B cell (primary cell): ENCODE data around the gene DNASE1L2. TPM values are rescaled to one million over a fixed set of nuclear protein-coding genes. Genes with fewer than 3 reads are reported as not detected.

Experiments used
- ATAC-seq: fragments of 200-7000 bp; cut with Tn5 transposase; one replicate; pipeline ENCODE4 v1.10.0; 2021; ENCODE audit warnings: low read depth, mild to moderate bottlenecking, moderate number of reproducible peaks, moderate library complexity
- CTCF ChIA-PET: fragments of 350-600 bp; sonication (Branson Sonifier 250); formaldehyde crosslinking; loops from one replicate; lab custom pipeline; 2021; ENCODE audit warnings: antibody characterized with exemption, inconsistent platforms; lab: Charles Lee
- POLR2A ChIA-PET: fragments of 350-600 bp; sonication (Branson Sonifier 250); formaldehyde crosslinking; loops from one replicate; lab custom pipeline; 2021; ENCODE audit warnings: antibody characterized with exemption; lab: Charles Lee
- DNase-seq: peaks from one replicate; pipeline ENCODE4 v3.0.0; 2013
- H2AFZ ChIP-seq: 2 replicates; pipeline ENCODE4 v1.6.1; 2012; ENCODE audit warnings: mild to moderate bottlenecking, low read depth, low read length; ENCODE audit not compliant: insufficient read depth, poor library complexity, severe bottlenecking
- H3K27ac ChIP-seq, 2 donors: 1 replicate in 1 of 2; 2 replicates in 1 of 2; pipeline ENCODE4 v1.5.1; 2012 to 2013; ENCODE audit warnings: low read length in 2 of 2, mild to moderate bottlenecking in 2 of 2, moderate library complexity in 1 of 2
- H3K27me3 ChIP-seq, 4 experiments: fragments of 200-600 bp in 1 of 4; sonication (generic) in 1 of 4; replicated peaks in 1 of 4; 1 replicate in 2 of 4; 2 replicates in 2 of 4; pipeline versions ENCODE4 v1.6.1 to v1.7.0; 2013 to 2016; ENCODE audit warnings: low read length in 3 of 4, mild to moderate bottlenecking in 2 of 4, mixed read lengths in 1 of 4, moderate library complexity in 1 of 4; ENCODE audit not compliant: insufficient read depth in 4 of 4, control insufficient read depth in 3 of 4; ENCODE audit errors: control extremely low read depth in 1 of 4
- H3K36me3 ChIP-seq, 2 experiments: replicated peaks in 1 of 2; 1 replicate in 1 of 2; 2 replicates in 1 of 2; pipeline versions ENCODE4 v1.6.1 to v1.7.1; 2013; ENCODE audit warnings: low read length in 1 of 2; ENCODE audit not compliant: insufficient read depth in 2 of 2, control insufficient read depth in 1 of 2; ENCODE audit errors: control extremely low read depth in 1 of 2, extremely low read depth in 1 of 2
- H3K4me1 ChIP-seq, 2 donors: fragments of 200-600 bp in 1 of 2; sonication (generic) in 1 of 2; 1 replicate in 1 of 2; 2 replicates in 1 of 2; pipeline versions ENCODE4 v1.5.1 to v1.6.1; 2013 to 2017; ENCODE audit warnings: low read length in 2 of 2; ENCODE audit not compliant: control insufficient read depth in 2 of 2, insufficient read depth in 2 of 2
- H3K4me2 ChIP-seq: replicated peaks from 2 replicates; pipeline ENCODE3; 2012; ENCODE audit warnings: mild to moderate bottlenecking, low read depth, low read length; ENCODE audit not compliant: poor library complexity, severe bottlenecking
- H3K4me3 ChIP-seq, 5 experiments: fragments of 200-600 bp in 1 of 5; sonication (generic) in 1 of 5; 1 replicate in 3 of 5; 2 replicates in 2 of 5; pipeline versions ENCODE4 v1.5.1 to v1.7.0; 2011 to 2016; ENCODE audit warnings: low read length in 4 of 5, mild to moderate bottlenecking in 4 of 5, low read depth in 2 of 5, control low read depth in 1 of 5, moderate library complexity in 1 of 5; ENCODE audit not compliant: insufficient read depth in 1 of 5; ENCODE audit errors: control extremely low read depth in 1 of 5, extremely low read depth in 1 of 5
- H3K79me2 ChIP-seq: fragments of 200-600 bp; sonication (generic); one replicate; pipeline ENCODE4 v1.6.0; 2016; ENCODE audit warnings: low read length; ENCODE audit not compliant: control insufficient read depth, insufficient read depth
- H3K9ac ChIP-seq: fragments of 200-600 bp; sonication (generic); 2 replicates; pipeline ENCODE4 v1.6.1; 2017; ENCODE audit warnings: mild to moderate bottlenecking, low read length, moderate library complexity
- H3K9me3 ChIP-seq, 3 donors: one replicate each; pipeline versions ENCODE4 v1.6.1 to v1.7.1; 2013; ENCODE audit warnings: low read length in 2 of 3; ENCODE audit not compliant: control insufficient read depth in 2 of 3, insufficient read depth in 1 of 3; ENCODE audit errors: control extremely low read depth in 1 of 3
- H4K20me1 ChIP-seq: 2 replicates; pipeline ENCODE4 v1.6.0; 2012; ENCODE audit warnings: mild to moderate bottlenecking, low read length; ENCODE audit not compliant: insufficient read depth, control insufficient read depth, poor library complexity, severe bottlenecking
- H3K27ac Mint-ChIP-seq: one replicate; pipeline ENCODE4 v1.8.0; 2021; ENCODE audit warnings: mixed read lengths
- H3K27me3 Mint-ChIP-seq: one replicate; pipeline ENCODE4 v1.8.0; 2021; ENCODE audit warnings: mixed read lengths
- H3K4me1 Mint-ChIP-seq: one replicate; pipeline ENCODE4 v1.8.0; 2021; ENCODE audit warnings: mixed read lengths
- H3K4me3 Mint-ChIP-seq: one replicate; pipeline ENCODE4 v1.8.0; 2021; ENCODE audit warnings: mixed read lengths
- H3K9me3 Mint-ChIP-seq: one replicate; pipeline ENCODE4 v1.8.0; 2022; ENCODE audit warnings: mixed read lengths; ENCODE audit not compliant: insufficient read depth
- CTCF ChIP-seq: fragments of 200-600 bp; IDR thresholded peaks from one replicate; pipeline ENCODE4 v1.8.0; 2022; ENCODE audit warnings: antibody characterized with exemption, mild to moderate bottlenecking
- EZH2 ChIP-seq: IDR thresholded peaks from 2 replicates; pipeline ENCODE4 v1.6.1; 2012; ENCODE audit warnings: borderline replicate concordance, low read depth, mild to moderate bottlenecking, moderate library complexity, low read length; ENCODE audit not compliant: insufficient read depth, poor library complexity, severe bottlenecking
- WGBS: methylation state at CpG from one replicate; pipeline ENCODE4 v1.1.5; 2013; ENCODE audit warnings: missing lambda C conversion rate; ENCODE audit not compliant: insufficient coverage; 5-methylcytosine and 5-hydroxymethylcytosine counted together
- intact Hi-C: fragments of 100-400 bp; cut with micrococcal nuclease; formaldehyde crosslinking; loops from one replicate; pipeline ENCODE4 v1.10.0; 2022
- polyA plus RNA-seq: library from polyadenylated mRNA; depleted of rRNA; stranded (reverse); fragments of >200 nt; gene quantifications from 2 replicates; pipeline ENCODE4 v1.2.3, GENCODE V29; 2012
- total RNA-seq, 2 donors: library from RNA; stranded (reverse); fragments of 120-200 nt in 1 of 2; gene quantifications; 1 replicate in 1 of 2; 2 replicates in 1 of 2; pipeline versions ENCODE4 v1.2.3 to v1.2.4, GENCODE V29; 2013 to 2022

The DNASE1L2 gene
- total and polyA plus RNA-seq, 2 donors (not counting 1 experiment from before 2014, with no cell fraction given): 1.1 to 1.6 TPM

- Histone ChIP-seq H3K27me3 (no peaks in the 10 kb centered on the region), H3K79me2 (no peaks in the 10 kb centered on the region), H3K4me2 (no peak overlapping the region), H4K20me1 (no peaks in the 10 kb centered on the region), H3K9ac (no peak overlapping the region), H3K4me1 (no peaks in the 10 kb centered on the region), H3K9me3 (no peaks in the 10 kb centered on the region), H2AFZ (no peak overlapping the region), H3K4me3 (no peak overlapping the region), H3K27ac (no peak overlapping the region), H3K36me3 (no peaks in the 10 kb centered on the region)
- TF ChIP-seq EZH2: no peak
- no peak for TF ChIP-seq CTCF
- H3K27me3 Mint-ChIP-seq: no peaks in the 10 kb centered on the region
- ChIA-PET POLR2A (no interaction called here), CTCF (no interaction called here)
- DNase-seq (no peak), ATAC-seq (no peak)
- no peak overlapping the region for H3K4me3 Mint-ChIP-seq
- H3K4me1 Mint-ChIP-seq: peaks cover 7% of the 10 kb centered on the region
- no peak overlapping the region for H3K27ac Mint-ChIP-seq
- 89% methylated on average over 17 of the region's 17 CpGs for WGBS
- no peaks in the 10 kb centered on the region for H3K9me3 Mint-ChIP-seq
- intact Hi-C loops: no loop called here
These were observed 49.0 kb upstream of the DNASE1L2 start for GRCh38 chr16:2187212-2187611.

GRCh38 chr16:2188395-2188794 lies 47.8 kb upstream of the DNASE1L2 start:
- Histone ChIP-seq H3K4me3 (no peak overlapping the region), H3K4me2 (no peak overlapping the region), H4K20me1 (no peaks in the 10 kb centered on the region), H3K9ac (no peak overlapping the region), H3K4me1 (no peaks in the 10 kb centered on the region), H3K36me3 (no peaks in the 10 kb centered on the region), H3K79me2 (no peaks in the 10 kb centered on the region), H3K27ac (no peak overlapping the region), H3K27me3 (peaks cover 0 to 2% (median 0%) of the 10 kb centered on the region in 4 experiments), H3K9me3 (no peaks in the 10 kb centered on the region), H2AFZ (no peak overlapping the region)
- no peak for DNase-seq
- POLR2A ChIA-PET: no interaction called here
- CTCF ChIA-PET: no interaction called here
- Mint-ChIP-seq H3K4me3 (no peak overlapping the region), H3K4me1 (peaks cover 7% of the 10 kb centered on the region), H3K9me3 (no peaks in the 10 kb centered on the region), H3K27me3 (peaks cover 6% of the 10 kb centered on the region), H3K27ac (no peak overlapping the region)
- TF ChIP-seq EZH2: no peak
- TF ChIP-seq CTCF: no peak
- intact Hi-C loops: no loop called here
- 91% methylated on average over 7 of the region's 8 CpGs for WGBS
- no peak for ATAC-seq
